Karpas-422 (cell line): ENCODE data around the gene ZNF41. TPM values are rescaled to one million over a fixed set of nuclear protein-coding genes. Genes with fewer than 3 reads are reported as not detected.

Experiments used
- DNase-seq: peaks from one replicate; pipeline ENCODE4 v3.0.0-alpha.2; 2015
- H2AFZ ChIP-seq: fragments of 200-600 bp; sonication (generic); 2 replicates; pipeline ENCODE4 v1.6.1; 2014; ENCODE audit warnings: antibody characterized with exemption, low read length, mixed read lengths
- H3K27ac ChIP-seq: fragments of 200-600 bp; sonication (generic); 2 replicates; pipeline ENCODE4 v1.5.1; 2014; ENCODE audit warnings: mild to moderate bottlenecking, low read length, moderate library complexity
- H3K27me3 ChIP-seq: fragments of 200-600 bp; sonication (generic); 2 replicates; pipeline ENCODE4 v1.6.1; 2014; ENCODE audit warnings: low read length, mixed read lengths
- H3K36me3 ChIP-seq: fragments of 200-600 bp; sonication (generic); 2 replicates; pipeline ENCODE4 v1.6.1; 2014; ENCODE audit warnings: low read length, mixed read lengths; ENCODE audit not compliant: insufficient read depth
- H3K4me1 ChIP-seq: fragments of 200-600 bp; sonication (generic); 2 replicates; pipeline ENCODE4 v1.6.1; 2014; ENCODE audit warnings: mild to moderate bottlenecking, low read length, mixed read lengths
- H3K4me2 ChIP-seq: fragments of 200-600 bp; sonication (generic); 2 replicates; pipeline ENCODE4 v1.6.1; 2014; ENCODE audit warnings: low read length, low read depth, mild to moderate bottlenecking; ENCODE audit not compliant: poor library complexity, severe bottlenecking
- H3K4me3 ChIP-seq: fragments of 200-600 bp; sonication (generic); 2 replicates; pipeline ENCODE4 v1.5.1; 2014; ENCODE audit warnings: mild to moderate bottlenecking, antibody characterized with exemption, low read length, mixed read lengths
- H3K79me2 ChIP-seq: fragments of 200-600 bp; sonication (generic); 2 replicates; pipeline ENCODE4 v1.6.1; 2014; ENCODE audit warnings: mild to moderate bottlenecking, low read length, mixed read lengths
- H3K9ac ChIP-seq: fragments of 200-600 bp; sonication (generic); 2 replicates; pipeline ENCODE4 v1.6.0; 2014; ENCODE audit warnings: low read length
- H3K9me2 ChIP-seq: fragments of 200-600 bp; sonication (generic), shearing (Covaris generic); replicated peaks from 2 replicates; pipeline ENCODE4 v1.6.0; 2014; ENCODE audit warnings: mild to moderate bottlenecking, low read length, moderate library complexity; ENCODE audit not compliant: insufficient read depth
- H3K9me3 ChIP-seq: fragments of 300-700, 200-600 bp; sonication (generic); 2 replicates; pipeline ENCODE4 v1.6.1; 2014; ENCODE audit warnings: low read length, mixed read lengths
- H4K20me1 ChIP-seq: fragments of 200-600 bp; sonication (generic); 2 replicates; pipeline ENCODE4 v1.6.1; 2014; ENCODE audit warnings: mild to moderate bottlenecking, antibody characterized with exemption, low read length, low read depth; ENCODE audit not compliant: insufficient read depth
- total RNA-seq: library from RNA; depleted of rRNA; stranded (reverse); fragments of >200 nt; shearing (Covaris generic); gene quantifications from 2 replicates; pipeline ENCODE4 v1.2.3, GENCODE V29; 2014; ENCODE audit warnings: low replicate concordance; rRNA removed

The ZNF41 gene
- total RNA-seq, 1 experiment from 2014 or later: 9.7 TPM

DNA sequence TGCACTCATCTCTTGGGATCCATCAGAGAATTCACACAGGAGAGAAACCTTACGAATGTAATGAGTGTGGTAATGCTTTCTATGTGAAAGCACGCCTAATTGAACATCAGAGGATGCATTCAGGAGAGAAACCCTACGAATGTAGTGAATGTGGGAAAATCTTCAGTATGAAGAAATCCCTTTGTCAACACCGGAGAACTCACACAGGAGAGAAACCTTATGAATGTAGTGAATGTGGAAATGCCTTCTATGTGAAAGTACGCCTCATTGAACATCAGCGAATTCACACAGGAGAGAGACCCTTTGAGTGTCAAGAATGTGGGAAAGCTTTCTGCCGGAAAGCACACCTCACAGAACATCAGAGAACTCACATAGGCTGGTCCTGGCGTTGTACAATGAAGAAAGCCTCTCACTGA is 69.8 kb downstream of the ZNF41 start:
- H3K79me2 ChIP-seq: no peaks in the 10 kb centered on the region
- no peaks in the 10 kb centered on the region for H3K27me3 ChIP-seq
- H2AFZ ChIP-seq: no peak overlapping the region
- no peaks in the 10 kb centered on the region for H4K20me1 ChIP-seq
- H3K36me3 ChIP-seq: no peaks in the 10 kb centered on the region
- H3K27ac ChIP-seq: no peak overlapping the region
- H3K4me3 ChIP-seq: no peak overlapping the region
- no peak for DNase-seq
- no peaks in the 10 kb centered on the region for H3K4me1 ChIP-seq
- no peak overlapping the region for H3K9ac ChIP-seq
- H3K9me2 ChIP-seq: no peaks in the 10 kb centered on the region
- peaks cover 40% of the 10 kb centered on the region for H3K9me3 ChIP-seq
- no peak overlapping the region for H3K4me2 ChIP-seq

Other genes starting within 250 kb of the ZNF41 start
- 0.52 and 0.90 TPM in 2 replicates for gene ZNF157, start 112.6 kb downstream of the ZNF41 start, total RNA-seq
- 16.4 and 16.5 TPM in 2 replicates for gene ARAF, start 78.0 kb upstream of the ZNF41 start, total RNA-seq
- 0.29 and 0.56 TPM in 2 replicates for gene TIMP1, start 99.2 kb upstream of the ZNF41 start, total RNA-seq
- not detected in 2 replicates for gene SYN1, start 136.6 kb upstream of the ZNF41 start, total RNA-seq
- gene CFP, start 146.7 kb upstream of the ZNF41 start, total RNA-seq: 0.11 and 0.54 TPM in 2 replicates
- gene ELK1, start 167.3 kb upstream of the ZNF41 start, total RNA-seq: 24.2 and 27.8 TPM in 2 replicates
- gene UXT, start 176.0 kb upstream of the ZNF41 start, total RNA-seq: 191 and 202 TPM in 2 replicates